Stomach (tissue), 9 donors: ENCODE measurements around the gene TBL1XR1. TPM values are rescaled to one million over a fixed set of nuclear protein-coding genes. Genes with fewer than 3 reads are reported as not detected.

Experiments used
- DNase-seq, 2 donors: peaks; one replicate each; pipeline versions ENCODE4 v3.0.0 to v3.0.0-alpha.2; 2013 to 2019
- H3K27ac ChIP-seq, 5 donors: fragments of 200-600 bp in 4 of 5; sonication (generic) in 4 of 5; one replicate each; pipeline ENCODE4 v1.5.1; 2013 to 2019; ENCODE audit warnings: mild to moderate bottlenecking in 1 of 5, moderate library complexity in 1 of 5
- H3K27me3 ChIP-seq, 3 donors: fragments of 200-600 bp; sonication (generic); one replicate each; pipeline ENCODE4 v1.5.1; 2017 to 2019; ENCODE audit warnings: mixed run types in 1 of 3
- H3K36me3 ChIP-seq, 4 donors: fragments of 200-600 bp; sonication (generic); 1 replicate in 3 of 4; 2 replicates in 1 of 4; pipeline ENCODE4 v1.5.1; 2016 to 2019
- H3K4me1 ChIP-seq, 4 donors: fragments of 200-600 bp; sonication (generic); one replicate each; pipeline ENCODE4 v1.5.1; 2016 to 2019
- H3K4me3 ChIP-seq, 4 donors: fragments of 200-600 bp; sonication (generic) in 3 of 4; one replicate each; pipeline ENCODE4 v1.5.1; 2016 to 2019; ENCODE audit warnings: mild to moderate bottlenecking in 1 of 4
- H3K9me3 ChIP-seq, 4 donors: fragments of 200-600 bp; sonication (generic); one replicate each; pipeline ENCODE4 v1.5.1; 2016 to 2019
- CTCF ChIP-seq, 7 experiments: fragments of 450-650 bp in 4 of 7; fragments of 200-600 bp in 3 of 7; sonication (generic) in 3 of 7; IDR thresholded peaks; one replicate each; pipeline ENCODE4 v1.5.1; 2016 to 2019; ENCODE audit warnings: antibody characterized with exemption in 7 of 7, control low read depth in 2 of 7, mild to moderate bottlenecking in 1 of 7
- EP300 ChIP-seq: sonication (generic); formaldehyde crosslinking; IDR thresholded peaks from one replicate; pipeline ENCODE4 v1.6.1; 2017; ENCODE audit warnings: antibody characterized with exemption
- POLR2A ChIP-seq, 4 donors: fragments of 450-650 bp; IDR thresholded peaks; one replicate each; pipeline ENCODE4 v1.6.1; 2016; ENCODE audit warnings: antibody characterized with exemption in 4 of 4, control low read depth in 2 of 4, mild to moderate bottlenecking in 1 of 4, moderate library complexity in 1 of 4
- POLR2AphosphoS5 ChIP-seq, 3 donors: sonication (generic); formaldehyde crosslinking; IDR thresholded peaks; one replicate each; pipeline ENCODE4 v1.6.1; 2016; ENCODE audit warnings: antibody characterized with exemption in 3 of 3
- WGBS, 5 donors: extraction: QIAGEN DNeasy Blood & Tissue Kit in 3 of 5; methylation state at CpG; one replicate each; pipeline versions ENCODE4 v1.1.5 to v1.1.7; 2013 to 2018; 5-methylcytosine and 5-hydroxymethylcytosine counted together
- intact Hi-C: fragments of 100-400 bp; cut with DNase I; formaldehyde crosslinking; loops from one replicate; pipeline ENCODE4 v1.15.1; 2023; ENCODE audit warnings: low total_unique reads
- polyA plus RNA-seq, 3 donors: library from polyadenylated mRNA; stranded (reverse); fragments of 200-250 nt; gene quantifications; one replicate each; pipeline ENCODE4 v1.2.3, GENCODE V29; 2013
- total RNA-seq, 5 donors: library from RNA; depleted of rRNA; stranded (reverse); fragments of >200 nt; gene quantifications; one replicate each; pipeline versions ENCODE4 v1.1.0 to v1.2.3, GENCODE V29; 2014 to 2016
- donor health status: healthy with polysubstance abuse.
- donor health status: Bipolar disorder and iron deficiency.
- donor health status: healthy.

TBL1XR1 gene
- total and polyA plus RNA-seq, 8 donors = 11.6 to 217 (median 41.1) TPM

- intact Hi-C loops = no loop called here
- H3K4me3 ChIP-seq = no peak overlapping the region
- H3K4me1 ChIP-seq = peaks cover 8 to 42% (median 27%) of the 10 kb centered on the region in 4 donors
- no peak overlapping the region for H3K27ac ChIP-seq
- H3K36me3 ChIP-seq = peaks cover 6 to 47% (median 41%) of the 10 kb centered on the region in 4 donors
- WGBS, 5 donors = 72 to 95% (median 83%) methylated on average over 4 of the region's 4 CpGs
- H3K27me3 ChIP-seq = no peaks in the 10 kb centered on the region
- TF ChIP-seq POLR2AphosphoS5 (IDR thresholded peaks at IDR 0.05) = no peak
- no peaks in the 10 kb centered on the region for H3K9me3 ChIP-seq
- no peak for DNase-seq
Measured at GRCh38 chr3:177037241-177037640, 160.0 kb downstream of the TBL1XR1 start.

- intact Hi-C loops = no loop called here
- WGBS, 5 donors = 29 to 82% (median 57%) methylated on average over 4 of the region's 4 CpGs
- peaks cover 10 to 61% (median 56%) of the 10 kb centered on the region in 4 donors for H3K36me3 ChIP-seq
- TF ChIP-seq POLR2A (IDR thresholded peaks at IDR 0.05) (no peak), EP300 (no peak), CTCF (IDR thresholded peaks at IDR 0.05) (no peak), POLR2AphosphoS5 (IDR thresholded peaks at IDR 0.05) (no peak)
- H3K27ac ChIP-seq = peak overlapping the region in 3 of 5 donors; percentile 5 to 12 (median 9)
- DNase-seq = peak in 1 of 2 donors; percentile 60
- H3K27me3 ChIP-seq = no peaks in the 10 kb centered on the region
- peaks cover 0 to 26% (median 11%) of the 10 kb centered on the region in 4 donors for H3K4me1 ChIP-seq
- no peak overlapping the region for H3K4me3 ChIP-seq
- no peaks in the 10 kb centered on the region for H3K9me3 ChIP-seq
Measured at GRCh38 chr3:177035676-177036075, 161.6 kb downstream of the TBL1XR1 start.

- intact Hi-C loops = no loop called here
- no peaks in the 10 kb centered on the region for H3K27me3 ChIP-seq
- H3K27ac ChIP-seq = peak overlapping the region in 1 of 5 donors; percentile 12
- H3K4me3 ChIP-seq = no peak overlapping the region
- peaks cover 13 to 68% (median 62%) of the 10 kb centered on the region in 4 donors for H3K36me3 ChIP-seq
- H3K9me3 ChIP-seq = no peaks in the 10 kb centered on the region
- no peak for DNase-seq
- WGBS, 5 donors = 60 to 95% (median 86%) methylated on average over 3 of the region's 3 CpGs
- peaks cover 0 to 19% (median 4%) of the 10 kb centered on the region in 4 donors for H3K4me1 ChIP-seq
- no peak for TF ChIP-seq CTCF (IDR thresholded peaks at IDR 0.05)
- TF ChIP-seq POLR2AphosphoS5 (IDR thresholded peaks at IDR 0.05) = no peak
- no peak for TF ChIP-seq POLR2A (IDR thresholded peaks at IDR 0.05)
- TF ChIP-seq EP300 = no peak
Measured at GRCh38 chr3:177034832-177035475, 162.3 kb downstream of the TBL1XR1 start.

GRCh38 chr3:177026505-177027277 lies 170.6 kb downstream of the TBL1XR1 start:
- H3K27me3 ChIP-seq = no peaks in the 10 kb centered on the region
- H3K4me3 ChIP-seq = no peak overlapping the region
- H3K27ac ChIP-seq = no peak overlapping the region
- 85 to 95% (median 91%) methylated on average over 3 of the region's 3 CpGs for WGBS, 5 donors
- H3K4me1 ChIP-seq = peaks cover 0 to 13% (median 0%) of the 10 kb centered on the region in 4 donors
- intact Hi-C loops = no loop called here
- TF ChIP-seq POLR2AphosphoS5 (IDR thresholded peaks at IDR 0.05) (no peak), CTCF (IDR thresholded peaks at IDR 0.05) (no peak)
- DNase-seq = no peak
- no peaks in the 10 kb centered on the region for H3K9me3 ChIP-seq
- H3K36me3 ChIP-seq = peaks cover 6 to 54% (median 39%) of the 10 kb centered on the region in 4 donors
